Skeletal muscle tissue (tissue), 2 donors: Measurements from ENCODE around the gene MYBPC1. TPM values are rescaled to one million over a fixed set of nuclear protein-coding genes. Genes with fewer than 3 reads are reported as not detected.

ENCODE experiments used
- small RNA-seq: library from RNA; depleted of rRNA; stranded (forward); fragments of <200 nt; gene quantifications from one replicate; pipeline ENCODE3, GENCODE V24; 2014
- total RNA-seq: library from RNA; depleted of rRNA; stranded (reverse); fragments of >200 nt; gene quantifications from one replicate; pipeline ENCODE4 v1.2.3, GENCODE V29; 2014

MYBPC1 gene
- total RNA-seq, 1 donor from 2014 or later, result 2,201 TPM

Small RNAs within 50 kb of the gene (small RNA-seq; reads per million reads assigned to genes)
- not detected for gene RNY1P16

Other genes with a start within 250 kb of the MYBPC1 start
- gene ARL1, start 187.2 kb upstream of the MYBPC1 start, total RNA-seq, result 42.3 TPM
- gene SPIC, start 119.6 kb upstream of the MYBPC1 start, total RNA-seq, result not detected
- 18.3 TPM for gene CHPT1, start 102.7 kb downstream of the MYBPC1 start, total RNA-seq
- not detected for gene SYCP3, start 144.5 kb downstream of the MYBPC1 start, total RNA-seq
- 10.4 TPM for gene GNPTAB, start 236.0 kb downstream of the MYBPC1 start, total RNA-seq